NCI-H146 treated with DMSO at 0.1 percent for 48 hours (cell line): ENCODE results near the gene KCNT1.

ENCODE experiments used
- DNase-seq: peaks from one replicate; lab custom pipeline; 2025; ENCODE audit not compliant: unreplicated experiment; lab: John Stamatoyannopoulos, UW

Gene KCNT1

DNA sequence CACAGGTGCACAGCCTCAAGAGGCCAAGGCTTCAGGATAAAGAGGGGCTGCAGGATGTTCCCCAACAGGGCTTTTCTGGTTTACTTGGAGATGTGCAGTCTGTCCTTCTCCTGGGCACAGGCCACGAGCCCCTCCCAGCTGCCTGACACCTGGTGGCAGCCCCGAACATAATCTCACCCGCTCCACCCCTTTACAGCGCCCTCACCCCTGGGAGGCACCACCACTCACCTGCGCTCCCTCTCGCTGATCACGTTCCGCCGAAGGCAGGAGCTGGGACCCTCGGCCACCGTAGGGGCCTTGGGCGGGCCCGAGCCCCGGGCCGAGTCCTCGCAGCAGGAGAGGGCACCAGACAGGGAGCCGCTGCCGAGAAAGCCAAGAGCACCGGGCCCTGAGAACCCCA is 3.2 kb upstream of the KCNT1 start:
- DNase-seq = no peak

DNA sequence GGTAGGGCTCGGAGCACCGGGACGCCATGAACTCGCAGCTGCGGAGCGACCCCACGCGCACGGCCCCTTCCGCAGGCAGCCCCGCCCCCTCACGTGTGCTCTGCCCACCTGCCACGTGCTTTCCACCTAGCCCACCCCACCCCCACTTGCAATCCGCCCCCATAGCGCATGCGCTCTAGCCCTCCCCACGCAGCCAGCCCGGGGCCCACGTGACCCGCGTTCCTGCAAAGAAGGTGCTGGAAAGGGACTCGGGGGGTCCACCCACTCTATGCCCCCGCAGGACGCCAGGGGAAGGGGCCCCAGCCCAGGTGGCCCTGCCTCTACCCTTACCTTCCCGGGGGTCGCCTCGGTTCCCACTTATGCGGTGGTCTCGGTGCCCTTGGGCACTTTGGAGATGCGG is 2.5 kb upstream of the KCNT1 start, which contains the start of gene SOHLH1:
TSS of gene SOHLH1 (minus strand) at position 42 of the 400 bp plus-strand sequence. CDS start at position 28, 14 bp downstream.
- no peak for DNase-seq

DNA sequence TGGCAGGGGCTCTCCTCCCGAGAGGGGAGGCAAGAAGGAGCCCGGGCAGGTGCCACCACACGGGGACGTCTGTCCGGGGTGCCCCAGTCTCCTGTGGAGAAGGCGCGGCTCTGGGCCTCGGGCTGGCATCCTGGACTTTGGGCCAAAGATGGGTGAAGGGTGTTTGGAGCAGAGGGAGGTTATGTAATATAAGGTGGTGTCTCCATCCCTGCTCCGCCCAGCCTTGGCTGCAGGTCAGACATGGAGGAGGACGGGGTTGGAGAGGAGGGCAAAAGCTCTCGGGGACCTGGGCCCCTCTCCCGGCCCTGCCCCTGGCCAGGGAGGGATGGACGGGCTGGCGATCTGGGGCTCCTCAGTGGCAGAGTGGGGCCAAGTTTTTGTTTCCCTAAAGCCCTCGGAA is 1.5 kb upstream of the KCNT1 start:
- no peak for DNase-seq

GRCh38 chr9:135701067-135701958 is 672 bp upstream of the KCNT1 start:
- DNase-seq = no peak

GRCh38 chr9:135703726-135704125 is 1.7 kb downstream of the KCNT1 start:
- DNase-seq = no peak

DNA sequence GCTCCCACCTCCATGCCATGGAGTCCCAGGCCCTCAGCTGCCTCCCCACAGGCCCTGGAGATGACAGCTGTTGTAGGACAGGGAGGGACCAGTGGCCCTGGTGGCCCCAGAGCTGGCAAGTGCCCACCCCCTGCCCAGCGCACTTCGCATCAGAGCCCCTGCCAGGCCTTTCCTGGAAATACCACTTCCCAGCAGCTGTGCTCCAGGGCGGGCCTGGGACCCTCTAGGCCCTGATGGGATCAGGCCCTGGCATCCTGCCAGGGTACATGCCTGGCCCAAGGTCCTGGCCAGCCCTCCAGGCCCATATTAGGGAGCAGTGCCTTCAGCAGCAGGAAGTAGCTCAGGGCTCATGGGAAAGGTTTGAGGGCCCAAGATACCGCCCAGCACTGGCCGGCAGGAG is 2.5 kb downstream of the KCNT1 start:
- no peak for DNase-seq

- no peak for DNase-seq
Observed at GRCh38 chr9:135705376-135705775, 3.4 kb downstream of the KCNT1 start.

DNA sequence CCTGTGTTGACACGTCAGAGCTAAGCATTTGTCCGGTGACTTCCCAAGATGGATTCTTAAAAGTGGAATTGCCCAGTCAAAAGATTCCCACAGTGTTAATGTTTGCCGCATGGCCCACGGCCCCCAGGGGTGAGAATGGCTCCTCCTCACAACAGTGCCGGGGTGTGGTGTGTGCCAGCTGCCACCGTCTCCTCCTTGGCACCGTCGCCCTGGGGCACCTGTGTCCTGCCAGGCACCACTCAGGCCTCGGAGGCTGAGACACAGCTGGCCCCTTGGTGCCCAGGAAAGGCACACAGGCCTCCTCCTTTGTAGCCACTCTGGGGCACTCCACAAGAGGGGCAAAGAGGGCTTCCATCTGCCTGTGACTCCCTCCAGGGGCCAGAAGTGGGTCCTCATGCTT is 4.3 kb downstream of the KCNT1 start:
- DNase-seq = no peak

GRCh38 chr9:135707252-135708138 is 5.5 kb downstream of the KCNT1 start:
- DNase-seq = no peak

- DNase-seq = no peak
Observed at GRCh38 chr9:135708164-135708563, 6.2 kb downstream of the KCNT1 start.

GRCh38 chr9:135711391-135711790 is 9.4 kb downstream of the KCNT1 start:
- no peak for DNase-seq

- DNase-seq = no peak
Observed at GRCh38 chr9:135711881-135712280, 9.9 kb downstream of the KCNT1 start.

DNA sequence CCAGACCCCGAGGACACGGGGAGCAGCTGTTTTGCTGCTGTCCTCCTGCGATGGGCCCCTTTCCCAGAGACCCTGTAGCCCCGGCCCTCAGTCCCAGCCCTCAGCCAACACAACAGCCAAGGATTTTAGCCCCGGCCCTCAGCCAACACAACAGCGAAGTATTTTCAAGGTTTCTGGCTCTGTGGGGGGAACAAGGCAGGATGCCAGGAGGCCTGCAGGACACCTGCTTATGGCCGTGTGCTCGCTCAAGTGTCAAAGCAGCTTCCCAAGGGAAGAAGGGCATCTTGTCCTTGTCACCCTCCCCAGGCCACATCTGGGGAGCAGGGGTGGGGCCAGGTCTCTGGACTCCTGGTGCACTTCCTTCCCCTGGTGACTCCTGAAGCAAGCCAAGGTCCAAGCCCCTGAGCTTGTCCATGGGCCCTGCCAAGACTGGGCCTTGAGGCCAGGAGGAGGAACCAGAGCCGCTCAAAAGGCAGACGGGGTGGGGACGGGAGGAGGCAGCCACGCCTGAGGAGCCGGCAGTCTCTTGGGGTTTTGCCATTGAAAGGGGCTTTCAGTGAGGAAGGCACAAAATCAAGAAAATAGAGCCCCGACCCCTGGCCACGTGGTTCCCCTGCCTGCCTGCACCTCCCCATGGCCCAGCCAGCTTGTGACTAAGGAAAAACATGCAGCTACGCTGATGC is 10.8 kb downstream of the KCNT1 start:
- no peak for DNase-seq

DNA sequence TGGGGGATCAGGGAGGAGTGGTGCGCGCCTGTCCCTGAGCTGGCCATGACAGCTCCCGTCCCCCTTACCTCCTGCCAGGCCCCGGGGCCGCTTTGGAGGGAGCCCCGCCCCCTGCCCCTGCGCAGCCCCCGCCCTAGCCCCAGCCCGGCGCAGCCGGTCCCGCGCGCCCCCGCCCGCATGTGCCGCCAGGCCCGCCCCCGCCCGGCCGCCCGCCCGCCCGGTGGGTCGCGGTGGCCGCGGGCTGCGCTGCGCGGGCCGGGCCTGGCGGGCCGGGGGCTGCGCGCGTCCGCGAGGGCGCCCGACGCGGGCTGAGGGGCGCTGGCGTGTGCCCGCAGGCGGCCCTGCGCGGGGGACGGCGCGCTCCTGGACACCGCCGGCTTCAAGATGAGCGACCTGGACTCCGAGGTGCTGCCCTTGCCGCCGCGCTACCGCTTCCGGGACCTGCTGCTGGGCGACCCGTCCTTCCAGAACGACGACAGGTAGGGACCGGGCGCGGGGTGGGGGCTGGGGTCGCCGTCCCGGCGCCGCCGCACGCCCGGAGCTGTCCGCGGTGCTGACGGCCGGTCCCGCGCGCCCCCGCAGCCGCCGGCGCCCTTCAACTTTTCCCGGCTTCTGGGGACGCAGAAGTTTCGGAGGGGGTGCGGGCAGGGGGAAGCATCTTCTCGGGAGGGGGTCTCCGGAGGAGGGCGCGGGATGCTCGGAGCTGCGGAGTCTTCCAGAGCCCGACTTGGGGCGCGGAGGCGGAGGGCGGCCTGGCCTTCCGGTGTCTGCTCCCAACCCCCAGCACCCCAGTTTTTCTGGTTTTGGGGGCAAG is 12.5 kb downstream of the KCNT1 start:
- no peak for DNase-seq

DNA sequence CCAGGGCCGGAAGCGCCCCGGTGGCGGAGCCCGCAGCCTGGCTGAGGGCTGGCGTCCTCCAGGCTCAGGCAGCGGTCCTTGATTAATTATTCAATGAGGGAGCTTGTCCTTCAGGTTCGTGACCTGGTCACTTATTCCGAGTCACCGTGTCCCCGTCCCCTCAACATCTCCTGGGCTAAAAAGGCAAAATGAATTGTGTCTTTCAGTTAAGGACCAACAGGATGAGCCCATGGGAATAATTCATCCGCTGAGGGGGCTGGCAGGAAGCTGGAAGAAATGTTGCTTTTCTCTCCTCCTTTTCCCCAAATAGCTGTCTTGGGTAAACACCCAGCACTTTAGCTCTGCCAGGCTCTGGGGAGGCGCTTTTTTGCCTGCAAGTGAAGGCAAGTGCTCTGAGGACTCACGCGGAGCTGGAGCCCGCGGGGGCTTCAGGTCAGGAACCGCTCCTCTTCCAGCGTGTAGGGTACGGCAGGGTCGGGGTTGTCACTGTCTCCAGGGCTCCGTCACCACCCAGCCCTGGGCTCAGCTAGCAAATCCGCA is 13.1 kb downstream of the KCNT1 start:
- DNase-seq = no peak

GRCh38 chr9:135716045-135716444 is 14.1 kb downstream of the KCNT1 start:
- no peak for DNase-seq

DNA sequence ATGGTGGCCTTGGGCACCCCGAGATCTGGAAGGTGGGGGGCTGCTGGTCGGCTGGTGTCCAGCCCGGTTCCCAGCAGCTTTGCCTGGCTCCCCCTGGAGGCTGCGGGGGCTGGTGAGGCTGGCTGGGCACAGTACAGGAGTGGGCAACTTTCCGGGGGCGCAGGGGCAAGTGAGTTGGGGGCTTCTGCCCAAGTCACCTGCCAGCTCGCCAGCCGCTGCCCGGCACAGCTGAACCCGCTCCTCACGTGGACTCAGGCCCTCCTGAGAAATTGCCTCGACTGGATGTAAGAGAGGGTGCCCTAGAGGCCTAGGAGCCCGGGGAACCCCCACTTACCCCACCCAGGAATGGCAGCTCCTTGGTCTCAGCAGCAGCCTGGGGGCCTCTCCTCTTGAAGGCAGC is 15.4 kb downstream of the KCNT1 start:
- no peak for DNase-seq

DNA sequence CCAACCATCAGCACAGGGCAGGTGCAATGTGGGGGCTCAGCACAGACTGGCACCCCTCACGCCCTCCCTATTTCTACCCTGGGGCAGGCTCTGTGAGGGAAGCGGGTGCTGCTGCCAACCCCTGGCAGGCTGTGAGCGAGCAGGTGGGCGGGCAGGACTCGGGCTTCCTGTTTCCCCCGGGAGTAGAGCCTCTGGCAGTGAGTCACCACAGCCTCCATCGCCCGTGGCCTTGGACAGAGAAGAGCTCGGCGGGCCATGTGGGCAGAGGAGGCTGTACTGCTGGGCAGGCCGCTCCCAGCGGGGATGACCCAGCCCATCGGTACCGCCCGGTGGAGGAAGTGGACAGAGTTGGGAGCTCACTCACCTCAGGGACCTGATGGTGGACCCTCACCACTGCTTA is 16.6 kb downstream of the KCNT1 start:
- DNase-seq = no peak

DNA sequence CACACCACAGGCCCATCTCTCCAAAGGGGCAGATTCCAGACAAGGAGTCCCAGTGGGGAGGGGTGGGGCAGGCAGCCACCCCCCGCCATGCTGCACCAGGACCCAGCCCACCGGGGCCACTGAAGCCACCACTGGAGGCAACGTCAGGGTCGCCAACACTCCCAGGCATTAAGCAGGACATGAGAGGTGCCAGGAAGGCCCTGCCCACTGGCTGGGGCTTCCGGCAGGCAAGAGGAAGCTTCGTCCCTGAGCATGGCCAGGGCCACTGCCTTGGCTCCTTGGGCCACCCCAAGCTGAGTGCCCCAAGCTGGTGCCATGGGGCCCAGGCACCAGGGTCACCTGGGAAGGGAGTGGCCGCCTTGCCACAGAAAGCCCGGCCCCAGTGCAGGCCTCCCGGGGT is 17.5 kb downstream of the KCNT1 start:
- no peak for DNase-seq

- DNase-seq = no peak
Observed at GRCh38 chr9:135722365-135722764, 20.4 kb downstream of the KCNT1 start.
